HL-60 (cell line): ENCODE measurements around the gene DISP3.

ENCODE experiments used
- DNase-seq, 2 experiments: peaks; one replicate each; pipeline ENCODE4 v3.0.0-alpha.2; 2010 to 2020; ENCODE audit warnings: low read depth in 1 of 2, low spot score in 1 of 2
- H3K27ac ChIP-seq: fragments of 250-450 bp; sonication (Bioruptor Pico); replicated peaks from 2 replicates; pipeline ENCODE4 v1.5.1; 2020; ENCODE audit warnings: mild to moderate bottlenecking, moderate library complexity
- H3K27me3 ChIP-seq: fragments of 250-450 bp; sonication (Bioruptor Pico); 2 replicates; pipeline ENCODE4 v1.5.1; 2021; ENCODE audit warnings: mild to moderate bottlenecking, moderate library complexity; ENCODE audit not compliant: insufficient read depth, poor library complexity, severe bottlenecking
- H3K4me3 ChIP-seq: replicated peaks from 2 replicates; pipeline ENCODE4 v1.5.1; 2011; ENCODE audit warnings: mild to moderate bottlenecking, control low read depth, low read length; ENCODE audit not compliant: insufficient read depth
- CTCF ChIP-seq: IDR thresholded peaks from one replicate; pipeline ENCODE4 v1.5.1; 2011; ENCODE audit warnings: low read length, control low read depth, inconsistent platforms; ENCODE audit not compliant: insufficient read depth
- GABPA ChIP-seq: IDR thresholded peaks from 2 replicates; pipeline ENCODE4 v1.6.1; 2012; ENCODE audit warnings: low read depth
- POLR2AphosphoS5 ChIP-seq: IDR thresholded peaks from 2 replicates; pipeline ENCODE4 v1.6.1; 2012; ENCODE audit warnings: low read depth
- REST ChIP-seq: IDR thresholded peaks from 2 replicates; pipeline ENCODE4 v1.6.1; 2012; ENCODE audit warnings: low read depth; ENCODE audit not compliant: insufficient replicate concordance
- SPI1 ChIP-seq: IDR thresholded peaks from 2 replicates; pipeline ENCODE4 v1.6.1; 2012; ENCODE audit warnings: low read depth, mild to moderate bottlenecking, borderline replicate concordance

DISP3 gene

GRCh38 chr1:11431941-11432507, 46.9 kb upstream of the DISP3 start:
- Histone ChIP-seq H3K27me3 (no peaks in the 10 kb centered on the region), H3K4me3 (no peak overlapping the region), H3K27ac (no peak overlapping the region)
- TF ChIP-seq POLR2AphosphoS5 (no peak), CTCF (no peak), SPI1 (no peak), GABPA (no peak), REST (no peak)
- DNase-seq, result no peak

- Histone ChIP-seq H3K27me3 (no peaks in the 10 kb centered on the region), H3K4me3 (no peak overlapping the region), H3K27ac (no peak overlapping the region)
- TF ChIP-seq SPI1, result no peak
- no peak for TF ChIP-seq POLR2AphosphoS5
- no peak for TF ChIP-seq CTCF
- no peak for TF ChIP-seq REST
- TF ChIP-seq GABPA, result no peak
- DNase-seq, result no peak
Measured at GRCh38 chr1:11432526-11432925, 46.4 kb upstream of the DISP3 start.

GRCh38 chr1:11434501-11434900, 44.5 kb upstream of the DISP3 start:
- TF ChIP-seq CTCF (no peak), REST (no peak), POLR2AphosphoS5 (no peak), GABPA (no peak), SPI1 (no peak)
- Histone ChIP-seq H3K27ac (no peak overlapping the region), H3K4me3 (no peak overlapping the region), H3K27me3 (no peaks in the 10 kb centered on the region)
- DNase-seq, result no peak
